Skin of body (tissue), 2 donors: ENCODE data around the gene GTPBP1. TPM values are rescaled to one million over a fixed set of nuclear protein-coding genes. Genes with fewer than 3 reads are reported as not detected.
A peak's percentile ranks its signal among the peaks of the same experiment; 100 is the strongest.

ENCODE experiments used
- DNase-seq: peaks from one replicate; lab custom pipeline; 2025; lab: John Stamatoyannopoulos, UW
- total RNA-seq: library from RNA; depleted of rRNA; stranded (reverse); fragments of >200 nt; gene quantifications from one replicate; pipeline ENCODE4 v1.2.3, GENCODE V29; 2014

The GTPBP1 gene
- total RNA-seq, result 42.4 TPM

DNA sequence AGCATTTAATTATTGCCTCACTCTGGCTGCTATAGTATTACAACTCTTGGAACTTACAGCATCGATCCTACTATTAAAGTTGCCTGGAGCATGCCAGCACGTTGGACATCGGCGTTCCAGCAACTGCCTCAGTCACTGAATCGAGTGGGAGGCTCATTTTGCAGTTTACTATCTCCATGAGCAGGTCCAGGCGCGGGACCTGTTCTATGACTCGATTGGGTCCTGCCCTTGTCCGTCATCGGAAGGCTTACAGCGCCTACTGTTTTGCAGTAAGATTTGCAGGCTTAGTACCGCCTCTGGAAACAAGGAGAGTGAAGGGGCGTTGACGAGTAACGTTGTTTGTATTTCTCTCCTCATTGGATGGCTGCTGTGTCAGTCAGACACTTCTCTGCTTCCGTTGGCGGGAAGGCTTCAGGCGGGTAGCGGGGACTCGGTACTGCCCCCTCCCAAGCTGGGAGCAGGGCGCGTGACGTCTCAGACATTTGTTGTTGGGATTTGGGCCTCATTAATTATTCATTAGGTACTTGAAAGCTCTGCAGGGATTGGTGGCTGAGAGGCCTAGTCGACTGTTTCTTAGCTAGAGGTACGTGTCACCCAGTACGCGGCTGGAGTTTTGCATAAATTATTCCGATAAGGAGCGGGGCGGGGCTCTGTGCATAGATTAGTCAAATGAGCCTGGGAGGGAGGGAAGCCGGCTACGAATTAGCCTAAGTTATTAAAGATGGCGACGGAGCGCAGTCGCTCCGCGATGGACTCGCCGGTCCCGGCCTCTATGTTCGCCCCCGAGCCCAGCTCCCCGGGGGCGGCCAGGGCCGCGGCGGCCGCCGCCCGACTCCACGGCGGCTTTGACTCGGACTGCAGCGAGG is at the start of gene GTPBP1:
Gene GTPBP1, plus strand, starts transcription at position 710 of the 866 bp plus-strand sequence. Its CDS starts 12 bp downstream, at position 722.
- DNase-seq, result peak; percentile 100

GRCh38 chr22:38656256-38657044 is 49.3 kb upstream of the GTPBP1 start, which contains the start of the genes CBY1 and FAM227A:
CBY1 (plus strand) TSS chr22:38656638; CDS start chr22:38668055, 11,417 bp downstream.
FAM227A (minus strand) TSS chr22:38656392; CDS start chr22:38650168, 6,224 bp downstream.
- peak; percentile 83 for DNase-seq

DNA sequence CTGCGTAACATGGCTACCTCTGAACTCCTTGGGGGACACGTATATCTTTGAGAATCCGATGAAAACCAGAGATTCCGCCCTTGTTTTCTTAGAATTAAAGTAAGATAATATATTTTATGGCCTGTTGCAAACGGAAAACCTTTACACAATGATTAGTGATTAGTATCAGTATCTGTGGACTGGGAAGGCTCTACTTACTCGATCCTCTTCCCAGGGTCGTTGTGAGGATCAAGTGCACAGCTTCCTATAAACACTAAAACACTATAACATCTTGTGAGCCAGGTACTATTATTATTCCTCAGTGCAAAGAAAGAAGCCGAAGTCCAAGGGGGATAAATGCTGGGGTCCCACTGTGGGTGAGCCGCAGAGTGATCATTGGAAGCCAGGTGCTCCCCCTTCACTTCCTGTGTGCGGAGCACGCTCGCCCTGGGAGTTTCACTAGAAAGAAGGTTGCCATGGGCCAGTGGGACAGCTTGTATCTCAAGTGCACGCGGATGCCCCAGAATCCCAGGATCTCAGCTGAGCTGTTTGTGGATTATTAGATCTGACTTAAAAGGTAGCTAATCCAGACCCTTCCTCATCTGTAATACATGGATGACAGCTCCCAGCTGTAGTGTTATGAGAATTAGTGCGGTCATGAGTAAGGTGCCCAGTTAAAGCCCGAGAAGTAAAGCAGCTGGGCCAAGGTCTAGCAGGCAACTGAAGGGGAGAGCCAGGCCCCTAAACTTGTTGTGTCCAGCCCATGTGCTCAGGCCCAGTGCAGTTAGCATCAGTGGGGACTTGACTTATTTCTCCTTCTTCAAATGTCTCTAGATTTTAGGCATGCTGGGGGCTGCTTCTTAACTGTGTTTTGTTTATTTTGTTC is 48.5 kb upstream of the GTPBP1 start:
- DNase-seq, result no peak

DNA sequence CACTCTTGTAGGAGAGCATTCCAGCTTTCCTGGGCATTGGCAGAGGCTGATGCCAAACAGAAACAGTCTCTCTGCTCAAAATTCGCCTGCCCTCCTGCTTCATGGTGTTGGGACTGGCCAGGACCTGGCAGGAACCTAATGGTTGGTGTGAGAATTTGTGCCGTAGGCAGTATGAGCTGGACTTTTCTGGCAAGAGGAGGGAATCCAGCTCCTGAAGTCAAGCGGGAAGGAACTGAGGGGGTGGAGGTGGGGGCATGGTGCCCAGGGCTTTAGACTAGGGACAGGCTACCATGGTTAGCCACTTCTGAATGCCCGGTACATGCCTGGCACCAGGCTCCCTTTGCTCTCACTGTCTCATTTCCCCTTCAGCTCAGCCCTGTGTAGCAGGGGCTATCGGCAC is 30.9 kb upstream of the GTPBP1 start:
- DNase-seq, result no peak

DNA sequence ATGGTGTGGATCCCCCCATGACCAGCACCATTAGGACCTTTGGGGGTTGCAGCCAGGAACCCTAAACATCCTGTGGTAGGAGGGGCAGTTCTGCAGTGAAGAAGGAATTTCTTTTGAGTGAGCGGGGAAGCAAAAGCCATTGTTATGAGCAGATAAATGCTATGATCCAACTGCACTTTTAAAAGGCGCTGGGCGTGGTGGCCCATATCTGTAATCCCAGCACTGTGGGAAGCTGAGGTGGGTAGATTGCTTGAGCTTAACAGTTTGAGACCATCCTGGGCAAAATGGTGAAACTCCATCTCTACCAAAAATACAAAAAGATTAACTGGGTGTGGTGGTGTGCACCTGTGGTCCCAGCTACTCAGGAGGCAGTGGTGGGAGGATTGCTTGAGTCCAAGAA is 29.9 kb upstream of the GTPBP1 start:
- DNase-seq, result no peak

DNA sequence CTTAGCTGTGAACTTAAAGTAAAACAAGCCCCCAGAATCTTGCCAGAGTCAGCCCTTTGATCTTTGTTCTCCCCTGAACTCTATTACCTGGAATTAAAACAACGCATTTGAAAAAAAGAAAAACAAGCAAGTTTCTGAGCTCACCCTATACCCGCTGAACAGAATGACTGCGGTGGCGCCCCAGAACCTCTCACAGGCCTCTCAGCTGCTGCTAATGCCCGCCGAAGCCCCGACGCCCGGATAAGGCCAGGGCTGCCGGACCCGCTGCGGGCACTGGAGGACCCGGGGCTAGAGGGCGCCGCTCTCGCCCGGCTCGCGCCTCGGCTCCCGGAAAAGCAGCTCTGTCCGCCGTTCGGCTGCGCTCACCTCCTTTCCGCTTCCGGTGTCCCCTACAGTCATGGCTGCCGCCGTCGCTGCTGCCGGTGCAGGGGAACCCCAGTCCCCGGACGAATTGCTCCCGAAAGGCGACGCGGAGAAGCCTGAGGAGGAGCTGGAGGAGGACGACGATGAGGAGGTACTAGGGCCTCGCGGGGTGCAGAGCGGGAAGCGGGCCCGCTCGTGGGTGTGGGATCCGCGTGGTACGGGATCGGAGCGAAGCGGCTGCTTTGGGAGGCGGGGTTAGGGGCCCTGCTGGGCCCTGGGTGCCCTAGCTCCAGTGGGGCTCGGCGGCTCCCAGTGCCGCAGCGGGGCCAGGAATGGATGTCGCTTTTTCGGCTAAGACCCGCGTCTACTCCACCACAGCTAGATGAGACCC is 24.0 kb upstream of the GTPBP1 start, which contains the start of gene TOMM22:
Gene TOMM22, plus strand, starts transcription at position 376 of the 754 bp plus-strand sequence. Its CDS starts 22 bp downstream, at position 398.
- DNase-seq, result peak; percentile 67

DNA sequence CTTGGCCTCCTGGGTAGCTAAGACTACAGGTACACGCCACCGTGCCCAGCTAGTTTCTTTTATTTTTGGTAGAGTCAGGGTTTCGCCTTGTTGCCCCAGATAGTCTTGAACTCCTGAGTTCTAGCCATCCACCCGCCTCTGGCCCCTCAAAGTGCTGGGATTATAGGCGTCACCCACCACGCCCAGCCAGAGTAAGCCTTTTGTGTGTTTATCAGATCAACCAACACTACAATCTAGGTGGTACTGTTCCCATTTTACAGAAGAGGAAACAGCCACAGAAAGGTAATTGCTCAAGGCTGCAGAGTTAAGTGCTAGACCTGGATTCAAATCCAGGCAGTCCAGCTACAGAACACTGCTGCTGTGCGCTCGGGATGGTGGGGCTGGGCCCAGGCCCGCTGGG is 20.8 kb upstream of the GTPBP1 start:
- DNase-seq, result no peak

GRCh38 chr22:38685761-38686160 is 20.0 kb upstream of the GTPBP1 start:
- no peak for DNase-seq

- DNase-seq, result no peak
Observed at GRCh38 chr22:38689651-38690050, 16.1 kb upstream of the GTPBP1 start.

GRCh38 chr22:38694049-38694448 is 11.7 kb upstream of the GTPBP1 start:
- no peak for DNase-seq

GRCh38 chr22:38694940-38695339 is 10.8 kb upstream of the GTPBP1 start:
- DNase-seq, result no peak

DNA sequence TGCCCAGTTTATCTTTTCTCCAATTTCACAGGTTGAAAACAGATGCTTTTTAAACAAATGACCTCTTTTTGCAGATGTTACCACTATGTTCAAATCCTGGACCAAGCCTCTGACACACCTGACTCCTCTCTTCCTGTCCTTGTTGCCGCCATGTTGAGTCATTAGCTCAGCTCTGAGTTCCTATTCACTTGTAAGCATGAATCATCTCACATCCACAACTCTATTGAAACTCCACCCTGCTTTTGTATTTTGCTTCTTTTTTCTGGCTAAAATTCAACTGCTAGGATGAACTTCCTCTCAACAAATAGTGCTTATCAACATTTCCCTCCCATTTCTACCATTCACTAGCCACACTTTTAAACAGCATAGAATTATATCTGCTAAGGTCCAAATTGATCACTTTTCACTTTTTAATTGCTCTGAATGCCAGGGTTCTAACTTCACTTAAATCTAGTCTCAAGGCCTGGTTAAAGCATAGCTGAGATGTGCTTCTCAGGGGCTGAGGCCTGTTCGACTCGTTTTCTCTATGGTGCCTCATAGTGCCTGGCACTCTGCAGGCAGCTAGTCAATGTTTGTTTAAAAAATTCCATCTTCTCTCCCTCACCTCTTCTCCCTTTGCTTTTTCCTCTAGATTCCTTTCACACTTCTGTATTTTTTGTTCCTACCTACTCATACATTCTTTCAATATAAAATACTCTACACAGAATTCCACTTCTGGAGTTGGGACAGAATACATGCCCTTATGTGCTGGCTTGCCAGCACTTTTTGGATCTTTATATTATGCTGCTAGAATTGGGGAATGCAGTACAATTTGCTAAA is 8.9 kb upstream of the GTPBP1 start:
- DNase-seq, result no peak

GRCh38 chr22:38697425-38698089 is 8.2 kb upstream of the GTPBP1 start:
- no peak for DNase-seq

DNA sequence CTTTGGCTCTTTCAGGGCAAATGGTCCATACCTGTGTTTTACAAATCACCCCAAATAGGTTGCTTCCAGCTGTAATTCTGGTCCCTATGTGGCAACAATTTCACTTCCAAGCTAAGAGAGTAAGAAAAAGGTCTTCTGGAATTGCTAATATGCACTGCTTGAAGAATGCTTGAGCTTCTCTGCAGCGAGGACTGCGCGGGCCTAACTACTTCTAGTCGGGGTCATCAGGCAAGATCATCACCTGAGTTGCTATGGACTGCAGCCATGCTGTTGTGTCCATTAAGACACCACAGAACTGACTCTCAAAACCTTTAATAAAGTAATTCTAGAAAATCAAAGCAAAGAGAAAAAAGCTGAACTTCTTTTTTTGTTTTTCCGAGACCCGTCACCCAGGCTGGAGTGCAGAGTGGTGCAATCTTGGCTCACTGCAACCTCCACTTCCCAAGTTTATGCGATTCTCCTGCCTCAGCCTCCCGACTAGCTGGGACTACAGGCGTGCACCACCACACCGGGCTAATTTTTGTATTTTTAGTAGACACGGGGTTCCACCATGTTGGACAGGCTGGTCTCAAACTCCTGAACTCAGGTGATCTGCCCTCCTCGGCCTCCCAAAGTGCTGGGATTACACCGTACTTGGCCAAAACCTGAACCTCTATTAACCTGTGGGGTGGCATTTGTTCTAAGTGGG is 7.2 kb upstream of the GTPBP1 start:
- no peak for DNase-seq

- no peak for DNase-seq
Observed at GRCh38 chr22:38699143-38699542, 6.6 kb upstream of the GTPBP1 start.

DNA sequence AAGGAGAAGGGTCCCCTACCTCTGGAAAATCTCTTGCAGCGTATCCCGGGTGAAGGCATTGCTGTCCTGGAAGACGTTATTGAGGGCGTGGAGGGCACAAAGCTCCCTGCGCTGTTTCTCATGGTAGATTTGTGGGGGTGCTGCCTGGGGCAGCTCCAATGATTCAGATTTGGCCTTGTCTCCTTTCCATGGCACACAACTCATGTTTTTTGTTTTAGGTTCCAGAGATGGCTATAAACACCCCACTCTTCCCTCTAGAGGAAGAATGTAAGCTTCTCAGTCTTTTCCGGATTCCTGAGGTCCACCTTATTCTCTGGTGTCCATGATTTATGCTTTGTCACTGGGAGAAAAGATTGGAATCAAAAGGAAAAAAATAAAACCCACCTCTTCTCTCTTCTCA is 6.0 kb upstream of the GTPBP1 start:
- peak; percentile 36 for DNase-seq

GRCh38 chr22:38700270-38700788 is 5.4 kb upstream of the GTPBP1 start:
- DNase-seq, result peak; percentile 46
